Measurements from ENCODE around the gene PRR12.

The PRR12 gene

DNA sequence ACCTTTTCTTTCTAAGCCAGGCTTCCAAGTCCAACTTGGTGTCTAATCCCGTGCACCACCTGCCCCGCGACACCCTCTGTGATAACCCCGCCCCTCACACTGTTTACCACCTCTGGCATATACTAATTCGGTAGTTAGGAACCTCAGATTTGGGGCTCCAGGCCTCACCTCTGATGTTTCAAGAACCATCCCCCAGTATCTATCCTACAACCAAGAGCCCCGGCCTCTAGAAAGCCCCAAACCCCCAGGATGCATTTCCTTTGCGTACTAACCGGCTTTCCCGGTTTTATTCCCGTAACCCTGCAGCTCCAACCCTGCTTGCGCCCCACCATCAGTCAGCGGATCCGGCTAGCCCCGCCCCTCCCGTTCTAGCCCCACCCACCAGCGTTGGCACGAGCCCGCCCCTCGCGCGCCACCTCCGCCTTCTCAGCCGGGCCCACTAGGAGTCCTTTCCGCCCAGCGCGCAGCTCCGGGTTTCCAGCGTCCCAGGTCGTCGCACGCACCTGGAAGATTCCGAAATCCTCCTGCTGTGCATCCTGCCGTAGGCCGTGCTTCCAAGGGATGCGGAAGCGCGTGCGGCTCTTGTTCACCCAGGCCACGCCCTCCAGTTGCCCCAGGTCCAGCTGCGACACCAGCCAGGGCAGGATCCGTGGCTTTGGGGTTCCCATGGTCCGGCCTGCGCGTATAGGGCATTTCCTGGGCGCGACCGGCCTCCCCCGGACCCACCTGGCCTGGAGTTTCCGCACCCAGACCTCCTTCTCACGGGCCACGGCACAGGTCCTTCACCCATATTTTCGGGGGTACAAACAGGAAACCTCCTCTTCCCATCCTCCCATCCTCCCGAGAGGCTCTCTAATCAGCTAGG is 73.4 kb downstream of the PRR12 start:
- in situ Hi-C loops (cut with HindIII; ENCODE audit: low sequenced_read_pairs): no loop called here

- in situ Hi-C loops (cut with HindIII; ENCODE audit: low sequenced_read_pairs): no loop called here
Observed at GRCh38 chr19:49665036-49665350, 74.0 kb downstream of the PRR12 start.

DNA sequence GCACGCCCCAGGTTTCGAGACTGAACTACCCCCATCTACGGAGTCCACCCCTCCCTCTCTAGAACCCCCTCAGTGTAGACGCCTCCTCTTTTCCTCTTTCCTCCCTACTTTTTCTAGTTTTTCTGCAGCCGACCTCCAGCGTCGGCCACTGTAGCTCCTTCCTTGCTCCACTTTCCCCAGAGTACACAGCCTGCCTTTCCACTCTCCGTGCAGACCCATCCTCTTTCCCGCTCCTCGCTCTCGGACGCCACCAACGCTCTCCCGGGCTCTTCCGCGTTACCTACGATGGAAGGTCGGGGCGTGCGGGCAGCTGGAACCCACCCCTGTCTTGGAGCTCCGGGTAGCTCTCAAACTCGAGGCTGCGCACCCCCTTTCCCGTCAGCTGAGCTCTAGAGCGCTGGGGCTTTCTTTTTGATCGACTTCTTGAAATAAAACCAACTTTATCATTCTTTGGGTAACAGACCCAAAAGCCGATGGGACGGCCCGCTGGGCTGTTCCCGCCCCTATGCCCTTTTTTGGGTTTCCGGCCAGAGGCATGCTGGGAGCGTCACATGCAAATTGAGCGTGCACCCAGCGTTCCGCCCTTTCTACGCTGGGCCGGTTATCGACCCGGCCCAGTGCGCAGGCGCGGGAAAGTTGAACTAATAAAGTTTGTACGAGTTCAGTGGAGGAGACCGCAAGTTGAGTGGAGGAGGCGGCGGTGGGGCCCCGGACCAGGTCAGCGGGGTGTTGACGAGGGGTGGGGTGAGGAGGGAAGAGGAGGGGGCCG is 74.6 kb downstream of the PRR12 start, which contains the start of the genes BCL2L12 and IRF3:
TSS of gene BCL2L12 (plus strand) at position 583 of the 769 bp plus-strand sequence. CDS start 760 bp downstream, outside the sequence.
TSS of gene IRF3 (minus strand) at position 507 of the 769 bp plus-strand sequence. CDS start 1,019 bp downstream, outside the sequence.
- in situ Hi-C loops (cut with HindIII; ENCODE audit: low sequenced_read_pairs): no loop called here

- in situ Hi-C loops (cut with HindIII; ENCODE audit: low sequenced_read_pairs): no loop called here
Observed at GRCh38 chr19:49666120-49666444, 75.1 kb downstream of the PRR12 start.

DNA sequence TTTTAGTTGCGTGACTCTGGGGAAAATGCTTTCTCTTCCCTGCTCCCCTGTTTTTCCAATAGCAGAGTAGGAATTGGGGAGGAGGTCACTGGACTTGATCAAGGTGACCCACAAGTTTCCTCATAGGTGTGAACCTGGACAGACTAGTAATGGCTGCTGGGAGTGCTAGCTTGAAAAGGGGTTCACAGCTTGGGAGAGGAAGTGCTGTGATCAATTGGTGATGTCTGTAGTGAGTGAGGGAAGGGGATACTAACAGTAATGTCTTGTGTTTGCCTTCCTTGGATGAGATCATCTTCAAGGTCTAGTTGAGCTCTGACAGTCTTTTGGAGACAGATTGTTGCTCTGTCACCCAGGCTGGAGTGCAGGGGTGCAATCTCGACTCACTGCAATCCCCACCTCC is 76.5 kb downstream of the PRR12 start:
- in situ Hi-C loops (cut with HindIII; ENCODE audit: low sequenced_read_pairs): no loop called here

DNA sequence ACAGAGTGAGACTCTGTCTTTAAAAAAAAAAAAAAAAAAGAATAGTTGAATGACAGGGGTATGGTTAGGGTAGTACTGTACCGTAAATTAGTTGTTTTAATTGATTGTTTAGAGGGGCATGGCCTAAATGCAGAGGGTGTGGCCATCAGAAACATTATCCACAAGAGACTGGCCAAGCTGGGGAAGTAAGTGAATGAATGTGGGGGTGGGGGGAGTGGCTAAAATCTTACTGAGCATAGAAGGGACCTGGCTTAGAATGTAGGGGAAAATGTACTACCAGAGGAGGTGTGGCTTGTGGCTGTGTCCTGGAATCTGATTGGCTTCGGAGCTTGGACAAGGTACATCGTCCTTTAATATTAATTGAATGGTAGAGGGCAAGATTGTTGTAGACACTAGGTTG is 78.5 kb downstream of the PRR12 start:
- in situ Hi-C loops (cut with HindIII; ENCODE audit: low sequenced_read_pairs): no loop called here

DNA sequence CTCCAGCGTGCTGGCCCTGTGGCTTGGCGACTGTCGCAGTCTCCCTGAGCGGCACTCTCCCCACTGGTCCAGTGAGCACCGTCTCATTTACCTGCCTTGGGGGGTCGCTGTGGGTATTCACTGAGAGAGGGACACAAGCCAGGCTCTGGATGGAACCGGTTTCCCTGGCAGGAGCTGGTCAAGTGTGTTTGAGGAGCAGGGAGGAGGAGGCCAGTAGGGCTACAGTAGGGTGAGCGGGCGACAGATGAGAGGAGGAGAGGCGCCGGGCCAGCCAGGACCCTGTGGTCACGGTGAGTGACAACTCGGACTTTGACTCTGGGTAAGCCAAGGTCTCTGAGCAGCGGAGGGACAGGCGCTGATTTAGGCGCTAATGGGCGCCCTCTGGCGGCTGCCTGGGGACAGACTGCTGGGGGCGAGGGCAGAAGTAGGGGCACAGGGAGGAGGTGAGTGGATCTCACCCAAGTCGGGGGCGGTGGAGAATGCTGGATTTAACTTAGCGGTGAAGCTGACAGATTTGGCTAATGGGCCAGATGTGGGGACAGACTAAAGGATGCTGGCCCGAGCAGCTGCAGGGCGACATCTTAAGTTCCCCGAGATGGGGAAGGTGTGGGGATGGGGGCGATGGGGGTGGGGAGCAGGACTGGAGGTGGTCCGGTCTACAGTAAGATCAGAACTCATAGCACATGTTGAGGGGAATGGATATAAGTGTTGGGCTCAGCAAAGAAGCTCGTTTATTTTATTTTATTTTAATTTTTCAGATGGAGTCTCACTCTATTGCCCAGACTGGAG is 81.3 kb downstream of the PRR12 start:
- in situ Hi-C loops (cut with HindIII; ENCODE audit: low sequenced_read_pairs): no loop called here

Data from DLD1 (cell line).